HG02588 (cell line): ENCODE measurements around the gene LPCAT4.
A peak's percentile ranks its signal among the peaks of the same experiment; 100 is the strongest.
"Not testable (repeated sequence)": the region's sequence is repeated elsewhere in the genome, so short reads cannot be mapped to it uniquely, and the experiment has no call there.

Experiments
- ATAC-seq: cut with Tn5 transposase; IDR thresholded peaks from one replicate; pipeline ENCODE4 v1.9.1; 2021; ENCODE audit warnings: mild to moderate bottlenecking, moderate library complexity; ENCODE audit not compliant: unreplicated experiment

LPCAT4 gene

GRCh38 chr15:34364041-34364440 is 3.0 kb downstream of the LPCAT4 start:
- no peak for ATAC-seq

DNA sequence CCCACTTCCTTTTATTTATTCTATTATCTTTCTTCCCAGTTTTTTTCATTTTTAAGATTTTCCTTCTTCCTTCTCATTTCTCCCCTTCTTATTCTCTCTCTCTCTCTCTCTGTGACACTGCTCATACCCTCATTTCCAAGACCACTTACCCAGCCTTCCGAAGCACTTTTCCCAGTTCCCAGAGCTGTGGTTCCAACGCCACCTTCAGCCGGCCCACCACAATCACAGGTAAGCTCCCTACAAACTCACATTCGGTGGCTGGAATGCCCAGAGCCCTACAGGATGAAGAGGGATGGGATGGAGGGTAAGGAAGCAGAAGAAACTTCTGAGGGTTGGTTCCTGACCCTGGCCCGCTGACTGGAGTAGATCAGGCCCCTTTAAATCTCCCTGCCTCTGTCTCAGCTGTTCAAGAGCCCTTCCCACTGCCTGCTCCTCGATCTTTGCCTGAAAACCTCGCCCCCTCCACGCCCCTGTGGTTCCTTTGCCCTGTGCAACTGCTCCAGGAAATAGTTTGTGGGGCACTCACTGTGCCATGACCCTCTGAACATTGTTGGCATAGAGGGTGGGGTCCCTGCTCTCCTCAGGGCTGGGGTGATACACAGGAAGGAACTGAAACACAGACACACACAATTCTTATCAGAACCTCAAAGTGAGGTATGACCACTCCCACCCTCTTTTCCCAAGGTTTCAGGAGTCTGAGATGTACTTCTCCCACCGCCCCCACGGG is 4.8 kb downstream of the LPCAT4 start:
- ATAC-seq = no peak

- no peak for ATAC-seq
Observed at GRCh38 chr15:34361278-34361677, 5.7 kb downstream of the LPCAT4 start.

GRCh38 chr15:34360298-34360697 is 6.7 kb downstream of the LPCAT4 start:
- ATAC-seq = no peak

DNA sequence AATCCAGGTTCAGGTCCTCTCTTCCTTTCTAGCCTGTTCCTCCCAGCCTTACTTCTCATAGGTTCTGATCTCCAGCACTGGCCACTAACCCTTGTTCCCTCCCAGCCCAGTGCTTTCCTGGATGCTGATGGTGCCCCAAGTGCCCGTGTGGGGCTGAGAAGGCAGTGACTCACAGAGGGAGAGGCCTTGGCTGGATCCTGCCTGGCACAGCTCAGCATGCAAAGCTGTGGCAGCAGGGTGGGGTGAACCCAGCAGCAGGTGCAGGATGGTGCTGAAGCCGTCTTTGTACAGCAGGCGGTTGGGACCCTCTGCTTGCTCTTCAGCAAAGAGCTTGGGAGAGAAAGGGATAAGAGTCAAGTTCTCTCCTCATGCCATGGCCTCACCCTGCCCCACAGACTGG is 7.6 kb downstream of the LPCAT4 start:
- no peak for ATAC-seq

DNA sequence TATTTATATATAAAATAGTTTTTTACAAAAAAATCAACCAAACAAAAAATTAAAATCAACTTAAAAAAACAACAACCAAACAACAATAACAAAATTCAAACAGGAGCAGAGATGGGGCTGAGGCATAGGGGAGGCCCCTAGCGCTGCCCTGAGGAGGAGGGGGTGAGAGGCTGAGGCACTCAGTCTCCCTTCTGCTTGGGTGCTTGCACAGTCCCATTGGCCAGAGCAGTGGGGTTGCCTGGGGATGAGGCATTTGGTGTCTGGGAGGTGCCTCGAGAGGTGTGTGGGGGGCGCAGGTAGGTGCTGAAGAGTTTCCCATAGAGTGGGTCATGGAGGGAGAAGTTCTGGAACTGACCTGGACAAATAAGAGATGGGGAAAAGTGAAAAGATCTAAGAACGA is 8.0 kb downstream of the LPCAT4 start:
- no peak for ATAC-seq

GRCh38 chr15:34358367-34358766 is 8.6 kb downstream of the LPCAT4 start:
- no peak for ATAC-seq

DNA sequence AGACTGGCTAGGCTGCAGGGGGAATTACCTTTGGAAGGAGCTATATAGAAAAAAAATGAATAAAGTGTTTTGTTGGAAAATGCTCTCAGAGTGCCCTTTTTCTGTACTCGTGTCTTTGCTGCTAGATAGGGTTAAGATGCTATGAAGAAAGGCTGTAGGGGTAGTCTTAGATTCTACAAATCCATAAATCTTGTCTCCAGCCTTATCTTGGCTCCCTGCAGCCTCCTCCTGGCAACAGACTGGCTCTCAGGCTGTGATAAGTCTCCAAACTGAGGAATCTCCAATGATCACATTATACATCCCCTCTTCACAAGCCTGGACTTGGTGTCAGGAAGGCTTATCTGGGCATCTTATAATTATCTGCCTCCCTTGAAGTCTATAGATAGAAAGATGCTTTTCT is 9.3 kb downstream of the LPCAT4 start:
- no peak for ATAC-seq

- no peak for ATAC-seq
Observed at GRCh38 chr15:34355241-34355640, 11.8 kb downstream of the LPCAT4 start.

- no peak for ATAC-seq
Observed at GRCh38 chr15:34354286-34354685, 12.7 kb downstream of the LPCAT4 start.

- no peak for ATAC-seq
Observed at GRCh38 chr15:34353627-34354026, 13.4 kb downstream of the LPCAT4 start.

DNA sequence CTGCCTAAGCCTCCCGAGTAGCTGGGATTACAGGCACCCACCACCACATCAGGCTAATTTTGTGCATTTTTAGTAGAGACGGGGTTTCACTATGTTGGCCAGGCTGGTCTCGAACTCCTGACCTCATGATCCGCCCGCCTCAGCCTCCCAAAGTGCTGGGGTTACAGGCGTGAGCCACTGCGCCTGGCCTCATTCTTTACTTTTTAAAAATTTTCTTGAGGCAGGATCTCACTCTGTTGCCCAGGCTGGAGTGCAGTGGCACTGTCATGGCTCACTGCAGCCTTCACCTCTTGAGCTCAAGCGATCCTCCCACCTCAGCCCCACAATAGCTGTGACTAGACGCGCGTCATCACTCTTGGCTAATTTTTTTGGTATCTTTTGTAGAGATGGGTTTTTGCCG is 14.0 kb downstream of the LPCAT4 start:
- not testable (repeated sequence) for ATAC-seq

DNA sequence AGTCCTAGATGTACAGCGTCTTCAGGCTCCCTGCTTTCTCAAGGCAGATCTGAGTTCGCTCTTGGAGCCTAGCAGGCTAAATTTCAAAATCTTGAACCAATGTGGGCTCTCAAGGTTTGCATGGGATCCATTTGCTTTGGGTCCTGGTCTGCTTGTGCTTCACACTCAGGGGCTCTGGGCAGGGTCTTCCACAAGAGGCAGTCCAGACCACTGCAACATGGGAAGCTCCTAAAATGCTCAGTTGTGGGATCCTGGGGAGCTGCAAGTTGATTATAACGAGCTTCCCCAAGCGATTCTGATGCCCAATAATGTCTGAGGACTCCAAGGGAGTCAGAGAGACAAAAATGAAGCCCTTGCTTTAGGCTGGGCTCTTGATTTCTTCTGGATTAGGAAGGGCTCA is 17.2 kb downstream of the LPCAT4 start:
- ATAC-seq = no peak

- no peak for ATAC-seq
Observed at GRCh38 chr15:34348735-34349300, 18.2 kb downstream of the LPCAT4 start.

DNA sequence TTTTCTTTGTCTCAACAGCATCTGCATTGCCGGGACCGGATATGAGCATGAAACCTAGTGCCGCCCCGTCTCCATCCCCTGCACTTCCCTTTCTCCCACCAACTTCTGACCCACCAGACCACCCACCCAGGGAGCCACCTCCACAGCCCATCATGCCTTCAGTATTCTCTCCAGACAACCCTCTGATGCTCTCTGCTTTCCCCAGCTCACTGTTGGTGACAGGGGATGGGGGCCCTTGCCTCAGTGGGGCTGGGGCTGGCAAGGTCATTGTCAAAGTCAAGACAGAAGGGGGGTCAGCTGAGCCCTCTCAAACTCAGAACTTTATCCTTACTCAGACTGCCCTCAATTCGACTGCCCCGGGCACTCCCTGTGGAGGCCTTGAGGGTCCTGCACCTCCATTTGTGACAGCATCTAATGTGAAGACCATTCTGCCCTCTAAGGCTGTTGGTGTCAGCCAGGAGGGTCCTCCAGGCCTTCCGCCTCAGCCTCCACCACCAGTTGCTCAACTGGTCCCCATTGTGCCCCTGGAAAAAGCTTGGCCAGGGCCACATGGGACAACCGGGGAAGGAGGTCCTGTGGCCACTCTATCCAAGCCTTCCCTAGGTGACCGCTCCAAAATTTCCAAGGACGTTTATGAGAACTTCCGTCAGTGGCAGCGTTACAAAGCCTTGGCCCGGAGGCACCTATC is 18.9 kb downstream of the LPCAT4 start:
- ATAC-seq = no peak

DNA sequence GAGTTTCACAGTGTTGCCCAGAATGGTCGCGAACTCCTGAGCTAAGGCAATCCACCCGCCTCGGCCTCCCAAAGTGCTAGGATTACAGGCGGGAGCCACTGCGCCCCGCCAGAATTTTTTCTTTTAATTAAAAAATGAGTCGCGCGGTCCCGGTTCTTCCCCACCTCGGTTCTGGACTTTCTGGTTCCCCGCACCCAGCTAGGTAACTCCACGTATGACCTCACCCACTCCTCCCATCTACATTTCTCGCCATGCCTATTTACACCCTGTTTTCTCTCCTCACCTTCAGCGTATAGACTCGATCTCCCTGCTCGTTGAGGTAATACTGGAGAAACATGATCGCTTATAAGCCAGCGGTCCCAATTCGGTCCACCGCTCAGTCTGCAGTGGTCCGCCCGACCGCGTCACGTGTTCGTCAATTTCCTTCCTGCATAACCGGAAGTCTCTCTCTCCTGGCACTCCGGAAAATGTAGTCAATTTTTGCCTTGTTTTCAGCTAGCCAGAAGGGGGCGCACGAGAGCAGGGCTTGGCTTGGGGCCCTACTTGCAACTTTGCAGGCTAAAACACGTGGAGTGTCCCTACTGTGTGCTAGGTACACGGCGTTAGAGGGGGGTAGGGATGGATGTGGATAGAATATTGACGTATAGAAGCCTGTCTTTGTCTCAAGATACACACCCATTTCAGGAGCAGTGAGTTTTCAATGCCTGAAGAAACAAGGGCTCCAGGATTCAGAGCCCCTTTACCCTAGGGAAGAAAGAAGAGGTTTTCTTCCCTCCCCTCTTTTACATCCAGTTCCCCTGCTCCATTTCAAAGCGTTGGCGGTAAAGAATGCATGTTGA is 24.0 kb downstream of the LPCAT4 start, which contains the start of the genes NOP10 and NUTM1:
Gene NOP10 (minus strand): TSS at position 400 of the 839 bp plus-strand sequence. CDS start 63 bp downstream, at position 337.
Gene NUTM1 (plus strand): TSS at position 579 of the 839 bp plus-strand sequence. CDS start 382 bp downstream, outside the sequence.
- ATAC-seq = peak; percentile 83

DNA sequence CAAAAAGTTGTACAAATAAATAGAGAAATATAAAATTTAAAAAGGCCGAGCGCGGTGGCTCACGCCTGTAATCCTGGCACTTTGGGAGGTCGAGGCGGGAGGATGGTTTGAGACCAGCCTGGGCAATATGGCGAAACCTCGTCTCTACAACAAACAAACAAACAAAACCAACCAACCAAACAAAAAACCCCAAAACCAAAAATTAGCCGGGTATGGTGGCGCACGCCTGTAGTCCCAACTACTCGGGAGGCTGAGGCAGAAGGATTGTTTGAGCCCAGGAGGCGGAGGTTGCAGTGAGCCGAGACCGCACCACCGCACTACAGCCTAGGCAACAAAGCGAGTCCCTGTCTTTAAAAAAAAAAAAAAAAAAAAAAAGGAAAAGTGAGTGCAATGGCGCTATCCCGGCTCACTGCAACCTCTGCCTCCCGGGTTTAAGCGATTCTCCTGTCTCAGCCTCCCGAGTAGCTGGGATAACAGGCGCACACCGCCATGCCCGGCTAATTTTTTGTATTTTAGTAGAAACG is 24.7 kb downstream of the LPCAT4 start:
- not testable (repeated sequence) for ATAC-seq

GRCh38 chr15:34341381-34342212 is 25.4 kb downstream of the LPCAT4 start:
- ATAC-seq = no peak

DNA sequence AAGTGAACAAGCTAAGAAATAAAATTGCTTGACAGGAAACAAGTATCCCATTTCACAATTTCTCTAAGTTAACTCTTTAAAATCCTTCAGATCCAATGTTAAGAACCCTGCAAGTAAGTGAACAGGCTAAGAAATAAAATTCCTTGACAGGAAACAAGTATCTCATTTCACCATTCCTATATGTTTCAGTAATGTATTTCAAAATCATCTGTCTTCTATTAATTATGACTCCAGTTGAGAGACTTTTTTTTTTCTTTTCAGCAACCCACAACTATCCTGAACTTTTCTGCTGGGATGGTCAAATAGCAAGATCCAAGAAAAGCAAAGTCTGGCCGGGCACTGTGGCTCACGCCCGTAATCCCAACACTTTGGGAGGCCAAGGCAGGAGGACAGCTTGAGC is 27.1 kb downstream of the LPCAT4 start:
- no peak for ATAC-seq

DNA sequence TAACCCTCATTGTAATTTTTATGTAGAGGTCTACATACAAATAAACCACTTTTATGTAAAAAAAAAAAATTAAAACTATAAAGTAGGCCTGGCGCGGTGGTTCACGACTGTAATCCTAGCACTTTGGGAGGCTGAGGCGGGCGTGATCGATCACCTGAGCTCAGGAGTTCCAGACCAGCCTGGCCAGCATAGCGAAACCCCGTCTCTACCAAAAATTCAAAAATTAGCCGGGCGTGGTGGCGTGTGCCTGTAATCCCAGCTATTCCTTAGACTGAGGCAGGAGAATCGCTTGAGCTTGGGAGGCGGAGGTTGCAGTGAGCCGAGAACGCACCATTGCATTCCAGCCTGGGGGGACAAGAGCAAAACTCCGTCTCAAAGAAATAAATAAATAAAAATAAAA is 28.6 kb downstream of the LPCAT4 start:
- no peak for ATAC-seq
